Activated naive CD4-positive, alpha-beta T cell (primary cell): Measurements from ENCODE around the gene ZMYND8.
"Not testable (repeated sequence)": the region's sequence is repeated elsewhere in the genome, so short reads cannot be mapped to it uniquely, and the experiment has no call there.

Source experiments
- DNase-seq, 4 experiments: peaks; one replicate each; lab custom pipeline; 2025; lab: John Stamatoyannopoulos, UW

The ZMYND8 gene

GRCh38 chr20:47310729-47311128, 45.8 kb downstream of the ZMYND8 start:
- DNase-seq = no peak

- DNase-seq = no peak
These were observed 46.6 kb downstream of the ZMYND8 start for GRCh38 chr20:47309806-47310426.

GRCh38 chr20:47309394-47309793, 47.1 kb downstream of the ZMYND8 start:
- no peak for DNase-seq

GRCh38 chr20:47307569-47307968, 48.9 kb downstream of the ZMYND8 start:
- not testable (repeated sequence) for DNase-seq

- no peak for DNase-seq
These were observed 49.6 kb downstream of the ZMYND8 start for GRCh38 chr20:47306755-47307370.

- no peak for DNase-seq
These were observed 50.4 kb downstream of the ZMYND8 start for GRCh38 chr20:47306095-47306494.

GRCh38 chr20:47305667-47306066, 50.8 kb downstream of the ZMYND8 start:
- no peak for DNase-seq

- DNase-seq = no peak
These were observed 52.2 kb downstream of the ZMYND8 start for GRCh38 chr20:47304287-47304686.

- no peak for DNase-seq
These were observed 52.8 kb downstream of the ZMYND8 start for GRCh38 chr20:47303736-47304135.

- DNase-seq = no peak
These were observed 56.4 kb downstream of the ZMYND8 start for GRCh38 chr20:47300071-47300470.

GRCh38 chr20:47298624-47299023, 57.9 kb downstream of the ZMYND8 start:
- DNase-seq = no peak

GRCh38 chr20:47297746-47298145, 58.8 kb downstream of the ZMYND8 start:
- no peak for DNase-seq

GRCh38 chr20:47296950-47297349, 59.5 kb downstream of the ZMYND8 start:
- no peak for DNase-seq

GRCh38 chr20:47295921-47296426, 60.5 kb downstream of the ZMYND8 start:
- DNase-seq = no peak

- no peak for DNase-seq
These were observed 61.2 kb downstream of the ZMYND8 start for GRCh38 chr20:47295129-47295813.

- DNase-seq = no peak
These were observed 62.9 kb downstream of the ZMYND8 start for GRCh38 chr20:47293631-47294030.

- DNase-seq = no peak
These were observed 63.9 kb downstream of the ZMYND8 start for GRCh38 chr20:47292581-47292980.

GRCh38 chr20:47290666-47291430, 65.7 kb downstream of the ZMYND8 start:
- DNase-seq = no peak

- no peak for DNase-seq
These were observed 66.5 kb downstream of the ZMYND8 start for GRCh38 chr20:47290008-47290407.

GRCh38 chr20:47289096-47289495, 67.4 kb downstream of the ZMYND8 start:
- DNase-seq = no peak

- not testable (repeated sequence) for DNase-seq
These were observed 68.0 kb downstream of the ZMYND8 start for GRCh38 chr20:47288530-47288929.

GRCh38 chr20:47287609-47288144, 68.8 kb downstream of the ZMYND8 start:
- DNase-seq = no peak
